Measurements from ENCODE around the gene DDX24.

Gene DDX24

GRCh38 chr14:94004015-94004414 lies 77.0 kb downstream of the DDX24 start:
- Histone ChIP-seq H3K27me3 (replicated peaks in 2 of 5; ENCODE audit: control insufficient read depth in 4 of 5, insufficient read depth in 5 of 5, low read length in 4 of 5) (no peaks in the 10 kb centered on the region), H3K27ac (ENCODE audit: insufficient read depth in 1 of 2, low read depth in 1 of 2, low read length in 2 of 2, poor library complexity in 1 of 2, severe bottlenecking in 2 of 2) (no peak overlapping the region), H3K9me3 (ENCODE audit: control extremely low read depth in 1 of 5, control insufficient read depth in 4 of 5, insufficient read depth in 2 of 5, low read depth in 1 of 5, low read length in 4 of 5) (no peaks in the 10 kb centered on the region), H3K36me3 (ENCODE audit: control insufficient read depth in 4 of 4, insufficient read depth in 4 of 4, low read length in 3 of 4) (no peaks in the 10 kb centered on the region), H3K4me1 (ENCODE audit: control extremely low read depth in 1 of 4, control insufficient read depth in 4 of 4, insufficient read depth in 4 of 4, low read length in 3 of 4) (peaks cover 0 to 7% (median 3%) of the 10 kb centered on the region in 4 experiments), H3K4me3 (ENCODE audit: control insufficient read depth in 1 of 7, extremely low read depth in 1 of 7, insufficient read depth in 4 of 7, low read depth in 2 of 7, low read length in 6 of 7) (no peak overlapping the region)
- POLR2A ChIA-PET = no interaction called here
- CTCF ChIA-PET = interaction anchor here (0.9 to 12.8 kb wide), 10 partner anchors 13 to 69 kb away, joined by 3 to 130 read pairs (median 6); partner anchors contain the start of gene OTUB2
- 97% methylated on average over 3 of the region's 8 CpGs for WGBS (ENCODE audit: insufficient coverage)
- DNase-seq = no peak

GRCh38 chr14:94003397-94003796 lies 77.6 kb downstream of the DDX24 start:
- peaks cover 0 to 7% (median 3%) of the 10 kb centered on the region in 4 experiments for H3K4me1 ChIP-seq (ENCODE audit: control extremely low read depth in 1 of 4, control insufficient read depth in 4 of 4, insufficient read depth in 4 of 4, low read length in 3 of 4)
- no peaks in the 10 kb centered on the region for H3K27me3 ChIP-seq (replicated peaks in 2 of 5; ENCODE audit: control insufficient read depth in 4 of 5, insufficient read depth in 5 of 5, low read length in 4 of 5)
- WGBS (ENCODE audit: insufficient coverage) = no CpG with 5 or more reads among the region's 4 CpGs
- CTCF ChIA-PET = interaction anchor here (1.1 to 12.8 kb wide), 8 partner anchors 13 to 68 kb away, joined by 3 to 130 read pairs (median 6); no protein-coding TSS in a partner anchor
- no peak for DNase-seq
- POLR2A ChIA-PET = no interaction called here
- H3K27ac ChIP-seq (ENCODE audit: insufficient read depth in 1 of 2, low read depth in 1 of 2, low read length in 2 of 2, poor library complexity in 1 of 2, severe bottlenecking in 2 of 2) = no peak overlapping the region
- no peak overlapping the region for H3K4me3 ChIP-seq (ENCODE audit: control insufficient read depth in 1 of 7, extremely low read depth in 1 of 7, insufficient read depth in 4 of 7, low read depth in 2 of 7, low read length in 6 of 7)
- no peaks in the 10 kb centered on the region for H3K36me3 ChIP-seq (ENCODE audit: control insufficient read depth in 4 of 4, insufficient read depth in 4 of 4, low read length in 3 of 4)
- H3K9me3 ChIP-seq (ENCODE audit: control extremely low read depth in 1 of 5, control insufficient read depth in 4 of 5, insufficient read depth in 2 of 5, low read depth in 1 of 5, low read length in 4 of 5) = no peaks in the 10 kb centered on the region

GRCh38 chr14:94001501-94002396 lies 79.3 kb downstream of the DDX24 start:
- Histone ChIP-seq H3K4me1 (ENCODE audit: control extremely low read depth in 1 of 4, control insufficient read depth in 4 of 4, insufficient read depth in 4 of 4, low read length in 3 of 4) (peaks cover 0 to 7% (median 3%) of the 10 kb centered on the region in 4 experiments), H3K9me3 (ENCODE audit: control extremely low read depth in 1 of 5, control insufficient read depth in 4 of 5, insufficient read depth in 2 of 5, low read depth in 1 of 5, low read length in 4 of 5) (no peaks in the 10 kb centered on the region), H3K27me3 (replicated peaks in 2 of 5; ENCODE audit: control insufficient read depth in 4 of 5, insufficient read depth in 5 of 5, low read length in 4 of 5) (peaks cover 0 to 4% (median 0%) of the 10 kb centered on the region in 5 experiments), H3K4me3 (ENCODE audit: control insufficient read depth in 1 of 7, extremely low read depth in 1 of 7, insufficient read depth in 4 of 7, low read depth in 2 of 7, low read length in 6 of 7) (peak overlapping the region in 2 of 7 experiments; percentile 36 to 45), H3K27ac (ENCODE audit: insufficient read depth in 1 of 2, low read depth in 1 of 2, low read length in 2 of 2, poor library complexity in 1 of 2, severe bottlenecking in 2 of 2) (no peak overlapping the region), H3K36me3 (ENCODE audit: control insufficient read depth in 4 of 4, insufficient read depth in 4 of 4, low read length in 3 of 4) (no peaks in the 10 kb centered on the region)
- 40% methylated on average over 21 of the region's 26 CpGs for WGBS (ENCODE audit: insufficient coverage)
- POLR2A ChIA-PET = no interaction called here
- CTCF ChIA-PET = interaction anchor here (0.7 to 12.8 kb wide), 17 partner anchors 9 to 135 kb away, joined by 3 to 130 read pairs (median 6); no protein-coding TSS in a partner anchor
- peak; percentile 48 to 74 (median 68) for DNase-seq

- ChIA-PET CTCF (interaction anchor here (0.7 to 12.8 kb wide), 13 partner anchors 8 to 136 kb away, joined by 3 to 130 read pairs (median 6); no protein-coding TSS in a partner anchor), POLR2A (no interaction called here)
- peaks cover 0 to 7% (median 3%) of the 10 kb centered on the region in 4 experiments for H3K4me1 ChIP-seq (ENCODE audit: control extremely low read depth in 1 of 4, control insufficient read depth in 4 of 4, insufficient read depth in 4 of 4, low read length in 3 of 4)
- no peaks in the 10 kb centered on the region for H3K9me3 ChIP-seq (ENCODE audit: control extremely low read depth in 1 of 5, control insufficient read depth in 4 of 5, insufficient read depth in 2 of 5, low read depth in 1 of 5, low read length in 4 of 5)
- H3K27me3 ChIP-seq (replicated peaks in 2 of 5; ENCODE audit: control insufficient read depth in 4 of 5, insufficient read depth in 5 of 5, low read length in 4 of 5) = peaks cover 0 to 10% (median 0%) of the 10 kb centered on the region in 5 experiments
- H3K4me3 ChIP-seq (ENCODE audit: control insufficient read depth in 1 of 7, extremely low read depth in 1 of 7, insufficient read depth in 4 of 7, low read depth in 2 of 7, low read length in 6 of 7) = no peak overlapping the region
- WGBS (ENCODE audit: insufficient coverage) = 76% methylated on average over 12 of the region's 13 CpGs
- no peak overlapping the region for H3K27ac ChIP-seq (ENCODE audit: insufficient read depth in 1 of 2, low read depth in 1 of 2, low read length in 2 of 2, poor library complexity in 1 of 2, severe bottlenecking in 2 of 2)
- H3K36me3 ChIP-seq (ENCODE audit: control insufficient read depth in 4 of 4, insufficient read depth in 4 of 4, low read length in 3 of 4) = no peaks in the 10 kb centered on the region
- DNase-seq = no peak
These were observed 80.0 kb downstream of the DDX24 start for GRCh38 chr14:94001016-94001415.

GRCh38 chr14:94000267-94000666 lies 80.7 kb downstream of the DDX24 start:
- H3K9me3 ChIP-seq (ENCODE audit: control extremely low read depth in 1 of 5, control insufficient read depth in 4 of 5, insufficient read depth in 2 of 5, low read depth in 1 of 5, low read length in 4 of 5) = no peaks in the 10 kb centered on the region
- H3K4me3 ChIP-seq (ENCODE audit: control insufficient read depth in 1 of 7, extremely low read depth in 1 of 7, insufficient read depth in 4 of 7, low read depth in 2 of 7, low read length in 6 of 7) = no peak overlapping the region
- POLR2A ChIA-PET = no interaction called here
- WGBS (ENCODE audit: insufficient coverage) = 97% methylated on average over 6 of the region's 6 CpGs
- CTCF ChIA-PET = interaction anchor here (1.3 to 12.8 kb wide), 11 partner anchors 9 to 136 kb away, joined by 4 to 130 read pairs (median 8); no protein-coding TSS in a partner anchor
- H3K4me1 ChIP-seq (ENCODE audit: control extremely low read depth in 1 of 4, control insufficient read depth in 4 of 4, insufficient read depth in 4 of 4, low read length in 3 of 4) = peaks cover 0 to 7% (median 3%) of the 10 kb centered on the region in 4 experiments
- no peak for DNase-seq
- no peak overlapping the region for H3K27ac ChIP-seq (ENCODE audit: insufficient read depth in 1 of 2, low read depth in 1 of 2, low read length in 2 of 2, poor library complexity in 1 of 2, severe bottlenecking in 2 of 2)
- H3K27me3 ChIP-seq (replicated peaks in 2 of 5; ENCODE audit: control insufficient read depth in 4 of 5, insufficient read depth in 5 of 5, low read length in 4 of 5) = peaks cover 0 to 18% (median 0%) of the 10 kb centered on the region in 5 experiments
- H3K36me3 ChIP-seq (ENCODE audit: control insufficient read depth in 4 of 4, insufficient read depth in 4 of 4, low read length in 3 of 4) = no peaks in the 10 kb centered on the region

- Histone ChIP-seq H3K9me3 (ENCODE audit: control extremely low read depth in 1 of 5, control insufficient read depth in 4 of 5, insufficient read depth in 2 of 5, low read depth in 1 of 5, low read length in 4 of 5) (no peaks in the 10 kb centered on the region), H3K36me3 (ENCODE audit: control insufficient read depth in 4 of 4, insufficient read depth in 4 of 4, low read length in 3 of 4) (no peaks in the 10 kb centered on the region), H3K4me3 (ENCODE audit: control insufficient read depth in 1 of 7, extremely low read depth in 1 of 7, insufficient read depth in 4 of 7, low read depth in 2 of 7, low read length in 6 of 7) (no peak overlapping the region), H3K4me1 (ENCODE audit: control extremely low read depth in 1 of 4, control insufficient read depth in 4 of 4, insufficient read depth in 4 of 4, low read length in 3 of 4) (peaks cover 0 to 7% (median 3%) of the 10 kb centered on the region in 4 experiments), H3K27ac (ENCODE audit: insufficient read depth in 1 of 2, low read depth in 1 of 2, low read length in 2 of 2, poor library complexity in 1 of 2, severe bottlenecking in 2 of 2) (no peak overlapping the region), H3K27me3 (replicated peaks in 2 of 5; ENCODE audit: control insufficient read depth in 4 of 5, insufficient read depth in 5 of 5, low read length in 4 of 5) (peaks cover 0 to 20% (median 0%) of the 10 kb centered on the region in 5 experiments)
- DNase-seq = no peak
- 92% methylated on average over 2 of the region's 8 CpGs for WGBS (ENCODE audit: insufficient coverage)
- ChIA-PET CTCF (interaction anchor here (0.8 to 12.8 kb wide), 12 partner anchors 9 to 137 kb away, joined by 4 to 130 read pairs (median 8); no protein-coding TSS in a partner anchor), POLR2A (no interaction called here)
These were observed 81.4 kb downstream of the DDX24 start for GRCh38 chr14:93999573-93999972.
